T-cell (primary cell): ENCODE results near the gene LYSET. TPM values are rescaled to one million over a fixed set of nuclear protein-coding genes. Genes with fewer than 3 reads are reported as not detected.

ENCODE experiments used
- total RNA-seq, 35 experiments: library from RNA in 6 of 35; stranded (reverse) in 6 of 35; fragments of 120-200 nt in 1 of 35; gene quantifications; one replicate each; pipeline versions ENCODE4 v1.2.1 to v1.2.4 and lab custom pipeline; 2013 to 2026

The LYSET gene
- total RNA-seq, 5 donors from 2014 or later (not counting 1 experiment from before 2014, with no cell fraction given), result 7.9 to 16.9 (median 14.8) TPM

Other genes with a start within 250 kb of the LYSET start
- 10 to 100 TPM; 28.0 to 43.0 (median 39.5) TPM for gene ITPK1, start 69.4 kb upstream of the LYSET start, total RNA-seq
- gene MOAP1, start 420 bp upstream of the LYSET start, total RNA-seq, result 10 to 100 TPM; 45.1 to 96.8 (median 47.9) TPM
- 10 to 100 TPM in 2 of 5 donors, 1 to 10 TPM in 3; 4.3 to 11.4 (median 9.2) TPM for gene GON7, start 21.7 kb downstream of the LYSET start, total RNA-seq
- 10 to 100 TPM; 12.0 to 16.9 (median 14.7) TPM for gene UBR7, start 21.9 kb downstream of the LYSET start, total RNA-seq
- gene BTBD7, start 147.7 kb downstream of the LYSET start, total RNA-seq, result 10 to 100 TPM; 21.6 to 26.1 (median 26.0) TPM
- not detected for gene COX8C, start 161.9 kb downstream of the LYSET start, total RNA-seq
- under 1 TPM in 2 of 5 donors, not detected in 3; 0.06 to 0.07 TPM for gene UNC79, start 245.6 kb downstream of the LYSET start, total RNA-seq